HG02763 (cell line): ENCODE data around the gene SLC25A23.
"Not testable (repeated sequence)": the region's sequence is repeated elsewhere in the genome, so short reads cannot be mapped to it uniquely, and the experiment has no call there.

Experiments
- ATAC-seq: cut with Tn5 transposase; IDR thresholded peaks from one replicate; pipeline ENCODE4 v1.9.1; 2021; ENCODE audit warnings: mild to moderate bottlenecking, moderate library complexity; ENCODE audit not compliant: unreplicated experiment

SLC25A23 gene

GRCh38 chr19:6457958-6458694 is 1.5 kb downstream of the SLC25A23 start:
- ATAC-seq: no peak

- no peak for ATAC-seq
Observed at GRCh38 chr19:6455924-6456323, 3.7 kb downstream of the SLC25A23 start.

GRCh38 chr19:6453951-6454565 is 5.5 kb downstream of the SLC25A23 start:
- ATAC-seq: no peak

- ATAC-seq: no peak
Observed at GRCh38 chr19:6452899-6453298, 6.7 kb downstream of the SLC25A23 start.

GRCh38 chr19:6452223-6452614 is 7.4 kb downstream of the SLC25A23 start:
- no peak for ATAC-seq

GRCh38 chr19:6451583-6452222 is 7.9 kb downstream of the SLC25A23 start:
- no peak for ATAC-seq

GRCh38 chr19:6450166-6450565 is 9.4 kb downstream of the SLC25A23 start:
- no peak for ATAC-seq

GRCh38 chr19:6448045-6448444 is 11.5 kb downstream of the SLC25A23 start:
- ATAC-seq: no peak

GRCh38 chr19:6446452-6446851 is 13.1 kb downstream of the SLC25A23 start:
- no peak for ATAC-seq

GRCh38 chr19:6443986-6444385 is 15.6 kb downstream of the SLC25A23 start:
- no peak for ATAC-seq

- no peak for ATAC-seq
Observed at GRCh38 chr19:6442087-6442688, 17.4 kb downstream of the SLC25A23 start.

GRCh38 chr19:6440905-6441304 is 18.7 kb downstream of the SLC25A23 start:
- ATAC-seq: no peak

- no peak for ATAC-seq
Observed at GRCh38 chr19:6439743-6440142, 19.8 kb downstream of the SLC25A23 start.

GRCh38 chr19:6433663-6434062 is 25.9 kb downstream of the SLC25A23 start, which contains the start of gene SLC25A41:
Gene SLC25A41 (minus strand): TSS chr19:6433763. CDS start chr19:6433693, 70 bp downstream.
- no peak for ATAC-seq

GRCh38 chr19:6433165-6433564 is 26.4 kb downstream of the SLC25A23 start:
- ATAC-seq: no peak

- ATAC-seq: no peak
Observed at GRCh38 chr19:6431891-6432290, 27.7 kb downstream of the SLC25A23 start.

GRCh38 chr19:6429419-6430221 is 30.0 kb downstream of the SLC25A23 start:
- ATAC-seq: no peak

- ATAC-seq: not testable (repeated sequence)
Observed at GRCh38 chr19:6428692-6429418, 30.7 kb downstream of the SLC25A23 start.

- ATAC-seq: no peak
Observed at GRCh38 chr19:6427131-6427530, 32.5 kb downstream of the SLC25A23 start.
